NCI-H2029 treated with DMSO at 0.1 percent for 48 hours (cell line): ENCODE data around the gene LRRC75A.
"Not testable (repeated sequence)": the region's sequence is repeated elsewhere in the genome, so short reads cannot be mapped to it uniquely, and the experiment has no call there.

Experiments used
- DNase-seq: peaks from one replicate; lab custom pipeline; 2025; lab: John Stamatoyannopoulos, UW

LRRC75A gene

GRCh38 chr17:16398270-16399267 is 93.4 kb downstream of the LRRC75A start:
- no peak for DNase-seq

- not testable (repeated sequence) for DNase-seq
Measured at GRCh38 chr17:16396693-16397092, 95.3 kb downstream of the LRRC75A start.

GRCh38 chr17:16395887-16396286 is 96.1 kb downstream of the LRRC75A start:
- not testable (repeated sequence) for DNase-seq

- DNase-seq: not testable (repeated sequence)
Measured at GRCh38 chr17:16392491-16392890, 99.5 kb downstream of the LRRC75A start.
